Fibroblast of gingiva (primary cell): ENCODE measurements around the gene ACO2.
"Not testable (repeated sequence)": the region's sequence is repeated elsewhere in the genome, so short reads cannot be mapped to it uniquely, and the experiment has no call there.

Experiments used
- DNase-seq: peaks from one replicate; pipeline ENCODE4 v3.0.0-alpha.2; 2011; ENCODE audit warnings: low read depth

ACO2 gene

GRCh38 chr22:41572305-41572704 lies 103.4 kb downstream of the ACO2 start:
- not testable (repeated sequence) for DNase-seq

GRCh38 chr22:41573677-41574076 lies 104.8 kb downstream of the ACO2 start:
- DNase-seq = no peak

GRCh38 chr22:41574847-41575381 lies 106.0 kb downstream of the ACO2 start:
- DNase-seq = no peak

GRCh38 chr22:41575533-41575932 lies 106.6 kb downstream of the ACO2 start:
- no peak for DNase-seq

GRCh38 chr22:41576877-41577276 lies 108.0 kb downstream of the ACO2 start:
- peak; percentile 30 for DNase-seq

- no peak for DNase-seq
Measured at GRCh38 chr22:41578114-41578513, 109.2 kb downstream of the ACO2 start.
